GM18868 (cell line): ENCODE data around the gene CADM4.
"Not testable (repeated sequence)": the region's sequence is repeated elsewhere in the genome, so short reads cannot be mapped to it uniquely, and the experiment has no call there.

Experiments used
- ATAC-seq: cut with Tn5 transposase; IDR thresholded peaks from one replicate; pipeline ENCODE4 v1.9.1; 2021; ENCODE audit warnings: mild to moderate bottlenecking, moderate library complexity; ENCODE audit not compliant: unreplicated experiment

Gene CADM4

GRCh38 chr19:43639519-43640423 lies at the start of gene CADM4:
Gene CADM4, minus strand, starts transcription at chr19:43639850. Its CDS starts 60 bp downstream, at chr19:43639790.
- no peak for ATAC-seq

- no peak for ATAC-seq
Measured at GRCh38 chr19:43688059-43688701, 48.5 kb upstream of the CADM4 start.

GRCh38 chr19:43687660-43687997 lies 48.0 kb upstream of the CADM4 start:
- ATAC-seq, result no peak

GRCh38 chr19:43684326-43684725 lies 44.7 kb upstream of the CADM4 start:
- no peak for ATAC-seq

- ATAC-seq, result no peak
Measured at GRCh38 chr19:43683905-43684304, 44.3 kb upstream of the CADM4 start.

GRCh38 chr19:43682824-43683661 lies 43.4 kb upstream of the CADM4 start:
- no peak for ATAC-seq

- not testable (repeated sequence) for ATAC-seq
Measured at GRCh38 chr19:43682269-43682668, 42.6 kb upstream of the CADM4 start.

- ATAC-seq, result no peak
Measured at GRCh38 chr19:43681821-43682220, 42.2 kb upstream of the CADM4 start.

GRCh38 chr19:43678512-43679261 lies 39.0 kb upstream of the CADM4 start:
- no peak for ATAC-seq

GRCh38 chr19:43675906-43676305 lies 36.3 kb upstream of the CADM4 start:
- no peak for ATAC-seq

- no peak for ATAC-seq
Measured at GRCh38 chr19:43675269-43675879, 35.7 kb upstream of the CADM4 start.

- ATAC-seq, result no peak
Measured at GRCh38 chr19:43674596-43674995, 34.9 kb upstream of the CADM4 start.

- ATAC-seq, result no peak
Measured at GRCh38 chr19:43674183-43674582, 34.5 kb upstream of the CADM4 start.

GRCh38 chr19:43673637-43674036 lies 34.0 kb upstream of the CADM4 start:
- ATAC-seq, result no peak

GRCh38 chr19:43672061-43672679 lies 32.5 kb upstream of the CADM4 start:
- no peak for ATAC-seq

- peak; percentile 85 for ATAC-seq
Measured at GRCh38 chr19:43668406-43669109, 28.9 kb upstream of the CADM4 start.

GRCh38 chr19:43667876-43668405 lies 28.3 kb upstream of the CADM4 start:
- no peak for ATAC-seq

- no peak for ATAC-seq
Measured at GRCh38 chr19:43667126-43667875, 27.7 kb upstream of the CADM4 start.
